HepG2 (cell line): Measurements from ENCODE around the gene QKI. TPM values are rescaled to one million over a fixed set of nuclear protein-coding genes. Genes with fewer than 3 reads are reported as not detected.

ENCODE experiments used
- BCL6 ChIP-seq: IDR thresholded peaks from 2 replicates; pipeline ENCODE4 v1.6.1; 2016; ENCODE audit warnings: missing genetic modification reagents, missing compliant biosample characterization
- CCDC6 ChIP-seq: sonication (generic); formaldehyde crosslinking; IDR thresholded peaks from 2 replicates; pipeline ENCODE4 v1.8.1; 2022; ENCODE audit warnings: mild to moderate bottlenecking, missing genetic modification reagents, moderate library complexity
- FOXP1 ChIP-seq, 2 experiments: fragments of 450-650 bp in 1 of 2; IDR thresholded peaks; 2 replicates each; pipeline ENCODE4 v1.6.1; 2017 to 2018; ENCODE audit warnings: antibody characterized with exemption in 1 of 2
- GATAD2A ChIP-seq: IDR thresholded peaks from 2 replicates; pipeline ENCODE4 v1.6.1; 2016
- GFI1 ChIP-seq: sonication (generic); formaldehyde crosslinking; IDR thresholded peaks from 2 replicates; pipeline ENCODE4 v1.5.0; 2020; ENCODE audit warnings: missing genetic modification reagents, mild to moderate bottlenecking, borderline replicate concordance
- HDAC2 ChIP-seq: sonication (generic); formaldehyde crosslinking; IDR thresholded peaks from 2 replicates; pipeline ENCODE4 v1.4.0; 2020; ENCODE audit warnings: missing genetic modification reagents
- HNF4G ChIP-seq, 2 experiments: sonication (generic) in 1 of 2; formaldehyde crosslinking in 1 of 2; IDR thresholded peaks; 2 replicates each; pipeline versions ENCODE4 v1.4.0 to v1.6.1; 2011 to 2020; ENCODE audit warnings: borderline replicate concordance in 2 of 2, low read depth in 2 of 2, mild to moderate bottlenecking in 2 of 2, low read length in 1 of 2, missing genetic modification reagents in 1 of 2, moderate library complexity in 1 of 2
- KLF15 ChIP-seq: sonication (generic); formaldehyde crosslinking; IDR thresholded peaks from 2 replicates; pipeline ENCODE4 v1.8.1; 2023; ENCODE audit warnings: borderline replicate concordance, mild to moderate bottlenecking, inconsistent platforms, missing genetic modification reagents, mixed read lengths
- KMT2A ChIP-seq: sonication (generic); formaldehyde crosslinking; IDR thresholded peaks from 2 replicates; pipeline ENCODE4 v1.4.0; 2020; ENCODE audit warnings: missing genetic modification reagents
- MEIS1 ChIP-seq: sonication (generic); formaldehyde crosslinking; IDR thresholded peaks from 2 replicates; pipeline ENCODE4 v1.9.0; 2021; ENCODE audit warnings: mild to moderate bottlenecking, missing genetic modification reagents, moderate library complexity, borderline replicate concordance
- MTERF4 ChIP-seq: sonication (generic); formaldehyde crosslinking; IDR thresholded peaks from 2 replicates; pipeline ENCODE4 v1.8.0; 2023; ENCODE audit warnings: mild to moderate bottlenecking, missing genetic modification reagents
- NCOA2 ChIP-seq: sonication (generic); formaldehyde crosslinking; IDR thresholded peaks from 2 replicates; pipeline ENCODE4 v1.8.0; 2022; ENCODE audit warnings: inconsistent platforms
- NPAS2 ChIP-seq: sonication (generic); formaldehyde crosslinking; IDR thresholded peaks from 2 replicates; pipeline ENCODE4 v1.8.0; 2022; ENCODE audit warnings: mild to moderate bottlenecking, missing genetic modification reagents, borderline replicate concordance
- PHF21A ChIP-seq: sonication (generic); formaldehyde crosslinking; IDR thresholded peaks from 2 replicates; pipeline ENCODE4 v1.5.0; 2020; ENCODE audit warnings: mild to moderate bottlenecking, missing genetic modification reagents
- PHF8 ChIP-seq: sonication (generic); formaldehyde crosslinking; IDR thresholded peaks from 2 replicates; pipeline ENCODE4 v1.5.0; 2020; ENCODE audit warnings: missing genetic modification reagents
- RFX1 ChIP-seq: fragments of 450-650 bp; IDR thresholded peaks from 2 replicates; pipeline ENCODE4 v1.6.1; 2017
- RFXANK ChIP-seq: IDR thresholded peaks from 2 replicates; pipeline ENCODE4 v1.6.1; 2016
- SOX6 ChIP-seq, 2 experiments: fragments of 450-650 bp in 1 of 2; sonication (generic) in 1 of 2; formaldehyde crosslinking in 1 of 2; IDR thresholded peaks; 2 replicates each; pipeline versions ENCODE4 v1.4.0 to v1.6.1; 2017 to 2020; ENCODE audit warnings: antibody characterized with exemption in 1 of 2, mild to moderate bottlenecking in 1 of 2, missing genetic modification reagents in 1 of 2
- TAF1 ChIP-seq: sonication (generic); formaldehyde crosslinking; IDR thresholded peaks from 2 replicates; pipeline ENCODE4 v1.4.0; 2020; ENCODE audit warnings: missing genetic modification reagents
- TMF1 ChIP-seq: sonication (generic); formaldehyde crosslinking; IDR thresholded peaks from 2 replicates; pipeline ENCODE4 v1.8.1; 2022; ENCODE audit warnings: low read depth, missing genetic modification reagents
- ZNF12 ChIP-seq: sonication (generic); formaldehyde crosslinking; IDR thresholded peaks from 2 replicates; pipeline ENCODE4 v1.5.0; 2020; ENCODE audit warnings: missing genetic modification reagents
- ZNF503 ChIP-seq: sonication (generic); formaldehyde crosslinking; IDR thresholded peaks from 2 replicates; pipeline ENCODE4 v1.4.0; 2020; ENCODE audit warnings: missing genetic modification reagents
- ZNF512B ChIP-seq: sonication (generic); formaldehyde crosslinking; IDR thresholded peaks from 2 replicates; pipeline ENCODE4 v1.5.1; 2020; ENCODE audit warnings: missing genetic modification reagents, mild to moderate bottlenecking, borderline replicate concordance
- ZNF557 ChIP-seq: sonication (generic); formaldehyde crosslinking; IDR thresholded peaks from 2 replicates; pipeline ENCODE4 v1.4.0; 2020; ENCODE audit warnings: missing genetic modification reagents
- ZNF644 ChIP-seq: IDR thresholded peaks from 2 replicates; pipeline ENCODE4 v1.6.1; 2016; ENCODE audit warnings: low read depth
- ZNF773 ChIP-seq: sonication (generic); formaldehyde crosslinking; IDR thresholded peaks from 2 replicates; pipeline ENCODE4 v1.4.0; 2020; ENCODE audit warnings: missing genetic modification reagents, borderline replicate concordance
- ZSCAN20 ChIP-seq: sonication (generic); formaldehyde crosslinking; IDR thresholded peaks from 2 replicates; pipeline ENCODE4 v1.4.0; 2020; ENCODE audit warnings: missing genetic modification reagents, mild to moderate bottlenecking, borderline replicate concordance
- polyA plus RNA-seq, 8 experiments: library from polyadenylated mRNA; depleted of rRNA in 3 of 8; stranded (reverse) in 7 of 8; unstranded in 1 of 8; fragments of >200 nt; fragmentation: Illumina TruSeq in 4 of 8; extraction: Trizol in 4 of 8; gene quantifications; 2 replicates each; pipeline versions ENCODE4 v1.2.1 to v1.2.3, GENCODE V29; 2011 to 2016; ENCODE audit warnings: low read depth in 4 of 8, missing spikeins in 1 of 8, mixed read lengths in 1 of 8; ENCODE audit not compliant: insufficient read depth in 1 of 8
- total RNA-seq, 5 experiments: library from RNA; depleted of rRNA; stranded (reverse); fragments of >200 nt; fragmentation: Illumina TruSeq; extraction: Trizol; gene quantifications; 2 replicates each; pipeline ENCODE4 v1.2.3, GENCODE V29; 2016; ENCODE audit warnings: low read depth in 1 of 5

Gene QKI
- total and polyA plus RNA-seq, 2 of the 13 experiments (the other 11 are each of a cell fraction or from before 2014, with no cell fraction given) = 136 to 137 TPM

GRCh38 chr6:163409712-163410111 is 4.8 kb upstream of the QKI start (continued):
- TF ChIP-seq KMT2A (0 out of 2 replicates have a peak, but pooled peaks have one; percentile 27), MTERF4 (CRISPR knock-in tag) (no peak), ZNF644 (CRISPR knock-in tag) (peak; percentile 61; the same call in 1 of the 2 replicates), NCOA2 (CRISPR knock-in tag) (peak; percentile 60; the same call in 1 of the 2 replicates), TMF1 (CRISPR knock-in tag) (no peak), NPAS2 (no peak), KLF15 (no peak), HNF4G (IDR thresholded peaks at IDR 0.05; ENCODE audit: borderline replicate concordance, low read depth, low read length) (peak; percentile 47; the same call in 1 of the 2 replicates), HNF4G (CRISPR knock-in tag; IDR thresholded peaks at IDR 0.05; ENCODE audit: borderline replicate concordance, low read depth) (no peak), HDAC2 (CRISPR knock-in tag) (peak; percentile 74), RFX1 (no peak), GATAD2A (CRISPR knock-in tag) (peak; percentile 29; the same call in 1 of the 2 replicates), MEIS1 (CRISPR knock-in tag) (0 out of 2 replicates have a peak, but pooled peaks have one; percentile 22), BCL6 (CRISPR knock-in tag) (0 out of 2 replicates have a peak, but pooled peaks have one; percentile 15), GFI1 (peak; percentile 79), ZSCAN20 (CRISPR knock-in tag) (no peak), ZNF557 (no peak), TAF1 (peak; percentile 35; the same call in 1 of the 2 replicates), ZNF773 (no peak), ZNF12 (CRISPR knock-in tag) (0 out of 2 replicates have a peak, but pooled peaks have one; percentile 15), FOXP1 (IDR thresholded peaks at IDR 0.05) (no peak), FOXP1 (CRISPR knock-in tag; IDR thresholded peaks at IDR 0.05) (peak; percentile 35; the same call in 1 of the 2 replicates), CCDC6 (CRISPR knock-in tag) (no peak), PHF8 (no peak), ZNF512B (CRISPR knock-in tag) (no peak), ZNF503 (CRISPR knock-in tag) (0 out of 2 replicates have a peak, but pooled peaks have one; percentile 30), RFXANK (CRISPR knock-in tag) (no peak), PHF21A (CRISPR knock-in tag) (peak; percentile 54; the same call in 1 of the 2 replicates), SOX6 (IDR thresholded peaks at IDR 0.05) (no peak), SOX6 (CRISPR knock-in tag; IDR thresholded peaks at IDR 0.05) (peak; percentile 21; the same call in 1 of the 2 replicates)
